Stimulated activated CD4-positive, alpha-beta T cell treated with anti-CD3 and anti-CD28 coated beads, Interleukin-4, amount 100 ng/mL, for 24 hours (primary cell): ENCODE results near the gene UBN1.
"Not testable (repeated sequence)": the region's sequence is repeated elsewhere in the genome, so short reads cannot be mapped to it uniquely, and the experiment has no call there.

Experiments used
- DNase-seq: peaks from one replicate; pipeline ENCODE4 v3.0.0-alpha.2; 2020

Gene UBN1

DNA sequence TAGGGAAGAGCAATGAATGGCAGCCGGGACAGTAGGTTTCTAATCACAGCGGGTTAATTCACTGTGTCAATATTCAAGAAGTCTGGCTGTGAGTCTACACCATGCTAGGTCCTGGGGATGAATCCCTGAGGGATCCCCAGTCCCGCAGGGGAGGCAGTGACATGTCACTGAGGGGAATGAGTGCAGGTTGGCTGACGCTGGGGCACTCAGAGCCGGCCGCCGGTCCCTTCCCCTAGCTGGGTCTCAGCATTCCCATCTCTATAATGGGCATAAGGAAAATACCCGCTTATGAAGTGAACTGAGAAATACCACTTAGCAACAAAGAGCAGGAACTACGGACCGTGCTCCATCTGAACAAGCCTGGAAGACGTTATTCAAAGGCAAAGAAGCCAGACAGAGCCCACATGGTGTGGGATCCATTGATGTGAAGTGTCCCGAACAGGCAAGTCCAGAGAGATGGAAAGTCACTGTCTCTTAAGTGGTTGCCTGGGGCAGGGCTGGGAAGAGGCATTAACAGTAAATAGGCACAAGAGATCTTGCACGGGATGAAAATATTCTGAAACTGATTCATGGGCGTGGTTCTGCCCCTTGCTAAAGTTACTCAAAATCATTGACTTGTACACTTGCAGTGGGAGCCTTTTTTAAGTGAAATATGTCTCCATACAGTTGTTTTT is 57.8 kb downstream of the UBN1 start:
- no peak for DNase-seq

DNA sequence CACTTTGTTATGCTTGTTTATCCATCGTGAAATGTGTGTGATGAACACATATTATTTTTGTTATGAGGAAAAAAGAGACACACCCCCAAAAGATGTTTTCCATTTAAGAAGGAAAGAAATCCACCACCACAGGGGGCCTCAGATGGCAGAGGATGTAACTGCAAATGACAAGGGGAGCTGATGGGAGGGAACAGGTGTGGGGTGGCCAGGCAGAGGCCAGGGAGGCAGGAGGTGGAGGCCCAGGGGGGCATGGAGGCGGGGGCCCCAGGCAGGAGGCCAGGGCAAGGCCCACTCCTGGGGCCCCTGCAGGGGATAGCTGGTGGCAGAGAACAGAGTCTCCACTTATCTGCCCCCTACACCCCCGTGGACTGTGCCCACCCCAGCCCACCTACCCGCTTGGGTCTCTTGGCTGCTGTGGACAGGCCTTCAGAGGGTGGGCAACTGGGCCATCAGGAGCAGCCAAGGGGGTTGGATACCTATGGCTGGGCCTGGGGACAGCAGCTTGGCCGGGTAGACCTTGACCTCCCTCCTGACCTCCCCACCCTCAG is 61.6 kb downstream of the UBN1 start:
- no peak for DNase-seq

GRCh38 chr16:4909825-4910224 is 62.5 kb downstream of the UBN1 start:
- DNase-seq, result no peak

DNA sequence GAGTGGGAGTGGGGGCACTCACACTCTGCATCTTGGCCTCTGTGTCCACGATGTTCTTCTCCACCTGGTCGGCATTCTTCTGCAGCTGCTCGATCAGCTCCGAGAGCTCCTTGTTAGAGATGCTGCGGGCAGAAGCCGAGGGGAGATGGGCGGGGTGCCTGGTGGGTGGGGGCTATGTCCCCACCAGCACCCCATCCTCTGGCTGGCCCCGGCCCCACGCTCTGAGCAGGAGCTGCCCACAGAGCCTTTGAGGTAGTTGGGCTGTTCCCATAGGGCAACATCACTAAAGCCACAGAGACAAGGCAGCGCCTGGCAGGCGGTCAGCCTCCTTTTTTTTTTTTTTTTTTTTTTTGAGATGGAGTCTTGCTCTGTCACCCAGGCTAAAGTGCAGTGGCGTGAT is 63.5 kb downstream of the UBN1 start:
- DNase-seq, result no peak

DNA sequence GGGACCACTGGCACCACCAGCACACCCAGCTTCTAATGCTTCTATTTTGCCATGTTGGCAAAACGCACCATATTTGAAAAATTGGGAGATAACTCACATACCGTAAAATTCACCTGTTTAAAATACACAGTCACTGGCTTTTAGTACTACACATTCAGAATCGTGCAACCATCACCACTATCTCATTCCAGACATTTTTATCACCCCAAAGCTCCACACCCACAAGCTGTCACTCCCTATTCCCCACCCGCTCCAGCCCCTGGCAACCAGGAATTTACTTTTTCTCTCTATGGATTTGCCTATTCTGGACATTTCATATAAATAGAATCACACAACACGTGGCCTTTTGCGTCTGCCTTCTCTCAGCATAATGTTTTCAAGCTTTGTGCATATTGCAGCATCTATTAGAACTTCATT is 64.7 kb downstream of the UBN1 start:
- no peak for DNase-seq

- DNase-seq, result no peak
Observed at GRCh38 chr16:4913130-4913773, 66.0 kb downstream of the UBN1 start.

DNA sequence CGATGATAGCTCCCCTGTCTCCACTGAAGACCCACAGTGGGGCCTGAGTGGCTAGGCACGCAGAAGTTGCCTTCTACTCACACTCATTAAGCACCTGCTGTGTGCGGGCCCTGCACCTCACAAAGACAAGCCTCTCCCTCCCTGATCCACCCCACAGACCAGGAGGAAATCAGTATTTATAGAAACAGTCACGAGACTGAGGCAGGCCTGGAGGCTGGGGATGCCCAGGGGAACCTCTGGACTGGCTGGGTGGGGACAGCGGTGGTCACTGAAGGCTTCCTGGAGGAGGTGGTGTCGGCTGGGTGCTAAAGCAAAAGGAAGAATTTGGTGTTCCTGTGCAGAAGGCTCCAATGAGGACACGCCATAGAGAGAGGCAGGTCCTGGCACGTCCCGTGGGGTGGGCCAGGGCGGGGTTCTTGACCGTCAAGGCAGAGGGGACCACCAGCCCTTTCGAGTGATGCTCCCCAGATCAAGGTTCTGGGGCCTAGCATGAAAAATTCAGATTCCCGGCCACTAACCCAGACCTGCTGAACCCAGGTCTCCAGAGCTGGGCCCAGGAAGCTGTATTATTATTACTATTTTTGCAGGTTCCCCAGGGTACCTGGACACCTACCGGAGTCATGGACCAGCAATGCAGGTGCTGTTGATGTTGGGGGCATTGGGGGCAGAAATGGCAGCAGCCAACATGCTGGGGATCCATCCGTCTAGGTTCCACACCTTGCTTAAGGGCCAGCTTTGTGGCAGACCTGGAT is 66.7 kb downstream of the UBN1 start:
- DNase-seq, result no peak

- DNase-seq, result no peak
Observed at GRCh38 chr16:4914528-4915225, 67.4 kb downstream of the UBN1 start.

DNA sequence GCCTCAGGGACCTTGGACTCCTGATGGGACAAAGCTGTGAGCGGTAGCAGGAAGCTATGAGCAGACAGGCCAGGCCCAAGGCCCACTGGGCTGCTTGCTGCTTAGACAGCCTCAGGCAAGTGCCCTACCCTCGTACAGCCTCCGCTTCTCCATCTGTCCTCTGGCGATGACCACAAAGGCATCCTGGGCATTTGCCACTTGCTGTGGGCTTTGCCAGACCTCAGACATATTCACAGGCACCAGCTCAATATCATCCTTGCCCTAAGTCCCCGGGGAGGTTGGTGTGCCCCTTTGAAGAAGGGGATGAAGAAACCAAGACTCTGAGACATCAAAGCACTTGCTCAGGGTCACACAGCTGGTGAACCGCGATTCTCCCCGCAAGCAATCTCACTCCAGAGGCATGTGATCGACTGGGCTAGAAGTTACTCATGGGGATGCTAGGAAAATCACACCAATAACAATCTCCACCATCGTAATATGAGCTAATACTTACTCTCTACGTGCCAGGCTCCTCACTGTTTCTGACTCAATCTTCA is 68.0 kb downstream of the UBN1 start:
- DNase-seq, result no peak

GRCh38 chr16:4917117-4917516 is 69.8 kb downstream of the UBN1 start:
- no peak for DNase-seq

DNA sequence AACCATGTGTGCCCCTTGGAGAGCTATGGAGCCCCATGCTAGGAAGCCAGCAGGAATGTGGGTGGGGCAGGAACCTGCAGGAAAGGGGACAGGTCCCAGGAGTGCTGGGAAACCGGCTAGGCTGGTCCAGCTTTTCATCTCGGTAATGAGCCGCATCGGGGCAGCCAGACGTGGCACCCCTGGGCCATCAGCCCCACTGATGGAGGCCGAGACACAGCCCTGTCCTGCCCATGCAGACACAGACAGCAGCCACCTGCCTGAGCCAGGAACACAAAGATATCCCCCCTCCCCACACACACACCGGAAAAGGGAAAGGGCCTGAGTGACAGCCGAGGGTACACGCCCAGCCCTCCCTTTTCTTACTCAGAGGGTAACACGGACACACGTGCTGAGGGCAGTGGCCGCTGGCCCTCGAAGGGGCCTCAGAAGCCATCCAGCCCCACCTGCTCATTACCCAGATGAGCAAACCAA is 71.5 kb downstream of the UBN1 start:
- no peak for DNase-seq

GRCh38 chr16:4920826-4921225 is 73.5 kb downstream of the UBN1 start:
- no peak for DNase-seq

GRCh38 chr16:4922721-4923342 is 75.6 kb downstream of the UBN1 start:
- DNase-seq, result no peak

- DNase-seq, result no peak
Observed at GRCh38 chr16:4923853-4924252, 76.6 kb downstream of the UBN1 start.

- no peak for DNase-seq
Observed at GRCh38 chr16:4924593-4925292, 77.5 kb downstream of the UBN1 start.

- DNase-seq, result no peak
Observed at GRCh38 chr16:4925293-4925607, 78.0 kb downstream of the UBN1 start.

DNA sequence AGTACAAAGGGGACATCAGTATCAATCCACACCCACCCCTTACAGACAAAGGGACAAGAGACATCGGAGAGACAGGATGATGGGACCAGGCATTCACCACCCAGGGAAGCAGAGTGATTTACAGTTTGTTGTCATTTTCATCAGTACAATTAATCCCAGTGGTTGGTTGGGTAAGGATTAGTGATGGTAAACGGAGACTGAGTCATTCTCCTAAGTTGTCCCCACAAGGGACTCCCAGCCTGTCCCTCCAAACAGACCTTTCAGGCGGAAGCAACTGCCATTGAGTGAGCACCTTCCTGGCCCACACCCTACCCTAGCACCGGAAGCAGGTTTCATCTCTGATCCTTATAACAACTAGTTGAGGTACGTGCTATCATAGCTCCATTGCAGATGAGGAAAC is 78.5 kb downstream of the UBN1 start:
- DNase-seq, result no peak

DNA sequence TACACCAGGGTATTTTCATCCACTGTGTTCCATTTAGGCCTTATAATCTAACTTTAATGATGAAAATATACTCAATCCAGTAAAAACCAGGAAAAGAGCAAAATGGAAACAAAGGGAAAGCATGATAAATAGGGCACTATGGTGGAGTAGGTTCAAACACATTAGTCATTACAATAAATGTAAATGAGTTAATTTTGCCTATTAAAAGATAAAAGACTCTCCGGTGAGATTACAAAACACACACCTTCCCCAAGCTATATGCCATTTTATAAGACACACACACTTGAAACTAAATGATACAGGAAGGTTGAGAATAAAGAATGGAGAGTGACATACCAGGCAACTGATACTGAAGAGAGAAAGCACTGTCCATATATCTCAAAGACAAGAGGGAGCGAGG is 79.6 kb downstream of the UBN1 start:
- DNase-seq, result no peak

GRCh38 chr16:4927661-4928060 is 80.4 kb downstream of the UBN1 start:
- DNase-seq, result no peak

DNA sequence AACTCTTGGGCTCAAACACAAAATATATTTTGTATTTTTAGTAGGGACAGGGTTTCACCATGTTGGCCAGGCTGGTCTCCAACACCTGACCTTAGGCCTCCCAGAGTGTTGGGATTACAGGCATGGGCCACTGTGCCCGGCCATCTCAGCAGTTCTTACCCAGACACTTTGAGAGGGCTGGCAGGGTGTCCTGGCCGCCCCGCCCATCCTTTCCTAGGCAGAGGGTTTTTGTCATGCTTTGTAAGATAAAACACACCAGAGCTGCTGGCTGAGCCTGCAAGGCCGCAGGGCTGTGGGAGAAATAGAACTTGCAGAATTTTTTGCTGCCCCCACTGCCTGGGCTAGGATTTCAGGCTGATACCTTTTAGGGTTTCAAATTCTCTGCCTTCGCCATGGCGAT is 80.9 kb downstream of the UBN1 start:
- DNase-seq, result no peak

DNA sequence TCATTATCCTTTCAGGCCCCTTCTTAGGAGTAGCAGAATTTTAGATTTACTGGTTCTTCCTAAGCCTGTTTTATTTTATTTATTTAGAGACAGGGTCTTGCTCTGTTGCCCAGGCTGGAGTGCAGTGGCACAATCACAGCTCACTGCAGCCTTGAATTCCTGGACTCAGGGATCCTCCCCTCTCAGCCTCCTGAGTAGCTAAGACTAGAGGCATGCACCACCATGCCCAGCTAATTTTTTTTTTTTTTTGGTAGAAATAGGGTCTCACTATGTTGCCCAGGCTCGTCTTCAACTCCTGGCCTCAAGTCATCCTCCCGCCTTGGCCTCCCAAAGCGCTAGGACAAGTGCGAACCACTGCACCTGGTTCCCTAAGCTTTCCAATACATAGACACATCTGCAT is 82.3 kb downstream of the UBN1 start:
- DNase-seq, result not testable (repeated sequence)

DNA sequence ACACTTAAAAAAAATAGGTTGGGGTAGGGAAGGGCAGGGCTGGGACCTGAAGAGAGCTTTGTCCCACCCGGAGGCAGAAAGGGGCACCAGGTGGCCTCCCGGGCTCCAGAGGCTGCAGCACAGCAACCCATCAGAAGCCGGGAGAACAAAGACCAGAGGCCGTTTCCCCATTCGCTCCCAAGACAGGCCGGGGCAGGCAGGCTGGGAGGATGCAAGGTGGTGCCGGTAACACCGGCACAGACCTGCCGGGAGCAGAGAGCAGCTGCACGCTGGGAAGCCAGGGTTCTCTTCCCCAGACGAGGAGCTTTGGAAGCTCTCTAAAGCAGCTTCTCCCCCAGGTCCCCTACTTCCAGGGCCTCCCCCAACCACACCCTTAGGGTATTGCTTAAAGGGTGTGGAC is 84.1 kb downstream of the UBN1 start:
- no peak for DNase-seq
